CD14-positive monocyte (primary cell): ENCODE measurements around the gene CSNK2A2. TPM values are rescaled to one million over a fixed set of nuclear protein-coding genes. Genes with fewer than 3 reads are reported as not detected.

Experiments used
- DNase-seq, 3 donors: peaks; one replicate each; pipeline ENCODE4 v3.0.0-alpha.2; 2011 to 2022
- H2AFZ ChIP-seq: 2 replicates; pipeline ENCODE4 v1.6.0; 2012; ENCODE audit warnings: mild to moderate bottlenecking, low read depth, low read length, inconsistent platforms; ENCODE audit not compliant: insufficient read depth, poor library complexity, severe bottlenecking
- H3K27ac ChIP-seq, 2 donors: 1 replicate in 1 of 2; 2 replicates in 1 of 2; pipeline ENCODE4 v1.5.1; 2012 to 2013; ENCODE audit warnings: low read length in 2 of 2, control low read depth in 1 of 2, inconsistent platforms in 1 of 2, low read depth in 1 of 2, mild to moderate bottlenecking in 1 of 2
- H3K27me3 ChIP-seq, 2 donors: one replicate each; pipeline versions ENCODE4 v1.6.0 to v1.6.1; 2011 to 2013; ENCODE audit warnings: low read length in 2 of 2; ENCODE audit not compliant: control insufficient read depth in 2 of 2, insufficient read depth in 2 of 2
- H3K36me3 ChIP-seq, 2 donors: replicated peaks in 1 of 2; 1 replicate in 1 of 2; 2 replicates in 1 of 2; pipeline versions ENCODE4 v1.5.1 to v1.6.1; 2012 to 2013; ENCODE audit warnings: low read length in 2 of 2, control low read depth in 1 of 2, inconsistent platforms in 1 of 2, mild to moderate bottlenecking in 1 of 2; ENCODE audit not compliant: insufficient read depth in 2 of 2, control insufficient read depth in 1 of 2
- H3K4me1 ChIP-seq, 2 donors: 1 replicate in 1 of 2; 2 replicates in 1 of 2; pipeline versions ENCODE4 v1.5.1 to v1.6.1; 2012 to 2013; ENCODE audit warnings: low read length in 2 of 2, control low read depth in 1 of 2, inconsistent platforms in 1 of 2, mild to moderate bottlenecking in 1 of 2, moderate library complexity in 1 of 2; ENCODE audit not compliant: insufficient read depth in 2 of 2, control insufficient read depth in 1 of 2
- H3K4me2 ChIP-seq: replicated peaks from 2 replicates; pipeline ENCODE3; 2012; ENCODE audit warnings: low read length, moderate library complexity, mild to moderate bottlenecking; ENCODE audit not compliant: poor library complexity, severe bottlenecking; ENCODE audit errors: extremely low read depth
- H3K4me3 ChIP-seq, 3 experiments: fragments of 200-600 bp in 1 of 3; sonication (generic) in 1 of 3; replicated peaks in 1 of 3; 1 replicate in 2 of 3; 2 replicates in 1 of 3; pipeline ENCODE4 v1.5.1; 2011 to 2013; ENCODE audit warnings: low read length in 3 of 3, mild to moderate bottlenecking in 3 of 3, control low read depth in 2 of 3, low read depth in 2 of 3, inconsistent platforms in 1 of 3, moderate library complexity in 1 of 3
- H3K79me2 ChIP-seq: 2 replicates; pipeline ENCODE4 v1.6.0; 2012; ENCODE audit warnings: mild to moderate bottlenecking, control low read depth, inconsistent platforms, low read length, moderate library complexity; ENCODE audit not compliant: insufficient read depth
- H3K9ac ChIP-seq: 2 replicates; pipeline ENCODE4 v1.6.0; 2017; ENCODE audit warnings: low read length, mild to moderate bottlenecking; ENCODE audit not compliant: insufficient read depth, poor library complexity, severe bottlenecking
- H3K9me3 ChIP-seq, 2 donors: replicated peaks in 1 of 2; 1 replicate in 1 of 2; 2 replicates in 1 of 2; pipeline versions ENCODE4 v1.5.1 to v1.6.1; 2012 to 2013; ENCODE audit warnings: low read length in 2 of 2, control low read depth in 1 of 2; ENCODE audit not compliant: control insufficient read depth in 1 of 2, insufficient read depth in 1 of 2
- H4K20me1 ChIP-seq: 2 replicates; pipeline ENCODE4 v1.6.0; 2012; ENCODE audit warnings: mild to moderate bottlenecking, low read length, control low read depth, moderate library complexity; ENCODE audit not compliant: insufficient read depth
- H3K27ac Mint-ChIP-seq, 7 donors: one replicate each; pipeline ENCODE4 v1.8.0; 2020; ENCODE audit warnings: mild to moderate bottlenecking in 7 of 7, mixed read lengths in 7 of 7, moderate library complexity in 6 of 7, inconsistent platforms in 2 of 7
- H3K27me3 Mint-ChIP-seq, 3 donors: one replicate each; pipeline ENCODE4 v1.8.0; 2021 to 2022; ENCODE audit warnings: low read depth in 3 of 3, mild to moderate bottlenecking in 3 of 3, mixed read lengths in 3 of 3, moderate library complexity in 3 of 3, inconsistent platforms in 1 of 3
- H3K36me3 Mint-ChIP-seq, 2 donors: one replicate each; pipeline ENCODE4 v1.8.0; 2020; ENCODE audit warnings: mixed read lengths in 2 of 2, inconsistent platforms in 1 of 2, mild to moderate bottlenecking in 1 of 2
- H3K4me1 Mint-ChIP-seq: one replicate; pipeline ENCODE4 v1.8.0; 2020; ENCODE audit warnings: mild to moderate bottlenecking, mixed read lengths
- H3K4me3 Mint-ChIP-seq, 2 donors: one replicate each; pipeline ENCODE4 v1.8.0; 2020; ENCODE audit warnings: mild to moderate bottlenecking in 2 of 2, mixed read lengths in 2 of 2, moderate library complexity in 1 of 2
- H3K9me3 Mint-ChIP-seq, 7 donors: one replicate each; pipeline ENCODE4 v1.8.0; 2020 to 2022; ENCODE audit warnings: mixed read lengths in 7 of 7, mild to moderate bottlenecking in 6 of 7, moderate library complexity in 6 of 7, inconsistent platforms in 2 of 7
- CTCF ChIP-seq: fragments of 200-600 bp; IDR thresholded peaks from one replicate; pipeline ENCODE4 v1.8.0; 2022; ENCODE audit warnings: antibody characterized with exemption, mild to moderate bottlenecking
- WGBS: methylation state at CpG from one replicate; pipeline ENCODE4 v1.1.5; 2013; ENCODE audit warnings: missing lambda C conversion rate; ENCODE audit not compliant: insufficient coverage; 5-methylcytosine and 5-hydroxymethylcytosine counted together
- intact Hi-C, 2 donors: fragments of 100-400 bp; cut with micrococcal nuclease; formaldehyde crosslinking; loops; one replicate each; pipeline versions ENCODE4 v1.15.0 to v1.15.1; 2023
- polyA plus RNA-seq, 3 donors: library from polyadenylated mRNA; depleted of rRNA in 1 of 3; unstranded in 2 of 3; stranded (reverse) in 1 of 3; fragments of 300-500 nt in 2 of 3; fragments of >200 nt in 1 of 3; fragmentation: Illumina TruSeq in 2 of 3; gene quantifications; 1 replicate in 2 of 3; 2 replicates in 1 of 3; pipeline ENCODE4 v1.2.3, GENCODE V29; 2012 to 2021

CSNK2A2 gene
- polyA plus RNA-seq, 3 donors = 1.6 to 24.7 (median 9.2) TPM

- no peaks in the 10 kb centered on the region for H3K9me3 ChIP-seq
- no peak overlapping the region for H3K9ac ChIP-seq
- H3K27ac ChIP-seq = no peak overlapping the region
- no peak overlapping the region for H3K4me2 ChIP-seq
- no peak overlapping the region for H3K4me3 ChIP-seq
- peaks cover 31% of the 10 kb centered on the region for H3K79me2 ChIP-seq
- peaks cover 12 to 16% of the 10 kb centered on the region in 2 donors for H3K4me1 ChIP-seq
- H4K20me1 ChIP-seq = peaks cover 33% of the 10 kb centered on the region
- H2AFZ ChIP-seq = no peak overlapping the region
- DNase-seq = no peak
- WGBS = no CpG with 5 or more reads among the region's 3 CpGs
- intact Hi-C loops = no loop called here
- H3K36me3 Mint-ChIP-seq = peaks cover 59 to 63% of the 10 kb centered on the region in 2 donors
- H3K27ac Mint-ChIP-seq = no peak overlapping the region
- peaks cover 7 to 11% (median 8%) of the 10 kb centered on the region in 3 donors for H3K27me3 Mint-ChIP-seq
- H3K4me3 Mint-ChIP-seq = no peak overlapping the region
- TF ChIP-seq CTCF = no peak
- H3K9me3 Mint-ChIP-seq = peaks cover 0 to 3% (median 0%) of the 10 kb centered on the region in 7 donors
- peaks cover 60 to 66% of the 10 kb centered on the region in 2 donors for H3K36me3 ChIP-seq
- H3K4me1 Mint-ChIP-seq = peaks cover 28% of the 10 kb centered on the region
- H3K27me3 ChIP-seq = no peaks in the 10 kb centered on the region
Measured at GRCh38 chr16:58194790-58195189, 3.1 kb downstream of the CSNK2A2 start.

GRCh38 chr16:58187665-58188421 is 10.1 kb downstream of the CSNK2A2 start:
- DNase-seq = no peak
- no peak for TF ChIP-seq CTCF
- H3K36me3 ChIP-seq = peaks cover 90 to 100% of the 10 kb centered on the region in 2 donors
- 100% methylated on average over 5 of the region's 10 CpGs for WGBS
- no peak overlapping the region for H3K27ac ChIP-seq
- H3K27me3 Mint-ChIP-seq = no peaks in the 10 kb centered on the region
- no peak overlapping the region for H3K4me2 ChIP-seq
- no peaks in the 10 kb centered on the region for H3K9me3 ChIP-seq
- peak overlapping the region in 1 of 7 donors; percentile 73 for H3K27ac Mint-ChIP-seq
- peaks cover 26% of the 10 kb centered on the region for H4K20me1 ChIP-seq
- intact Hi-C loops = no loop called here
- no peaks in the 10 kb centered on the region for H3K4me1 ChIP-seq
- H2AFZ ChIP-seq = no peak overlapping the region
- no peak overlapping the region for H3K4me3 ChIP-seq
- H3K36me3 Mint-ChIP-seq = peaks cover 83 to 98% of the 10 kb centered on the region in 2 donors
- peaks cover 3% of the 10 kb centered on the region for H3K4me1 Mint-ChIP-seq
- no peaks in the 10 kb centered on the region for H3K27me3 ChIP-seq
- H3K79me2 ChIP-seq = peaks cover 16% of the 10 kb centered on the region
- no peak overlapping the region for H3K4me3 Mint-ChIP-seq
- peaks cover 0 to 2% (median 0%) of the 10 kb centered on the region in 7 donors for H3K9me3 Mint-ChIP-seq
- H3K9ac ChIP-seq = no peak overlapping the region
